GM10266 (cell line): ENCODE results near the gene NPHP4.

Experiments used
- DNase-seq: peaks from one replicate; pipeline ENCODE4 v3.0.0; 2012; ENCODE audit errors: extremely low spot score
- CTCF ChIP-seq: IDR thresholded peaks from 2 replicates; pipeline ENCODE4 v1.5.1; 2012; ENCODE audit warnings: mild to moderate bottlenecking, low read depth; ENCODE audit not compliant: control insufficient read depth, insufficient read depth; ENCODE audit errors: missing control alignments

The NPHP4 gene

GRCh38 chr1:6009120-6010040 lies 17.2 kb upstream of the NPHP4 start:
- DNase-seq, result no peak

GRCh38 chr1:6008696-6009095 lies 16.5 kb upstream of the NPHP4 start:
- DNase-seq, result no peak

More at GRCh38 chr1:6009120-6010040, 17.2 kb upstream of the NPHP4 start:
- no peak for TF ChIP-seq CTCF

GRCh38 chr1:6008084-6008415 lies 15.8 kb upstream of the NPHP4 start:
- no peak for TF ChIP-seq CTCF
- no peak for DNase-seq

More at GRCh38 chr1:6008696-6009095, 16.5 kb upstream of the NPHP4 start:
- no peak for TF ChIP-seq CTCF

- DNase-seq, result no peak
- no peak for TF ChIP-seq CTCF
Observed at GRCh38 chr1:6007318-6008083, 15.3 kb upstream of the NPHP4 start.

GRCh38 chr1:6006882-6007281 lies 14.7 kb upstream of the NPHP4 start:
- no peak for TF ChIP-seq CTCF
- DNase-seq, result no peak

- DNase-seq, result no peak
- no peak for TF ChIP-seq CTCF
Observed at GRCh38 chr1:6005276-6005917, 13.2 kb upstream of the NPHP4 start.
